ENCODE data around the gene SSBP3.
"Not testable (repeated sequence)": the region's sequence is repeated elsewhere in the genome, so short reads cannot be mapped to it uniquely, and the experiment has no call there.

Gene SSBP3

DNA sequence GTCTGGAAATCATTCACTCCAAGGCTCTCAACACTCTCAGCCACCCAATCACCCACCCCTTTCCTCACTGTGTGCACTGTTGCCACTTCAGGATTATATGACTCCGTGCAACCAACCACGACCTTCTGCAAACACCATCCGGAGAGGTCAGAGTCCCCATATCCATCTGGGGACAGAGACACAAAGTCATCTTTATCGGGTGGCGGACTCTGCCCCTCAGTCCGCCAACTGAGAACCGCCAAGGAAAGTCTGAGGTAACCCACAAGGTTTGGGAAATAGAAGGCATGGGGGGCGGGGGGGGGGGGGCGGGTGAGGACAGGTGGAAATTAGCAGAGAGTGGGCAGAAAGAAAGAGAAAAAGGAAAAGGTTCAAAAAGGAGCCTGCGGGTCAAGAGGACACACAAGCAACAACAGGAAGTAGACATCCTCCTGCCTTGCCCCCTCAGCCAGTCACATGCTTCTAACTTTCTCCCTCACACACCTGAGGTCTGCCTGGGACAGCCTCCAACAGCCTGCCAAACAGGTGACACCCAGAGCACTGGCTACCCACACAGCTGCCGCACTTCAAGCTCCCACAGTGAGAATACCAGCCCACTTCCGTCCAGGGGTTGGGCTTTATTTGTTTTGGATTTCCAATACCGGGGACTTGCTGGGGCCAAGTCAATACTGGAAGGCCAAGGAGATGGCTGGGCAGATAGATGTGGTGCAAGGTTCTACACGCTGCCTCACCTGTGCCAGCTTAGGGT lies 58.1 kb downstream of the SSBP3 start:
- no peak for DNase-seq

DNA sequence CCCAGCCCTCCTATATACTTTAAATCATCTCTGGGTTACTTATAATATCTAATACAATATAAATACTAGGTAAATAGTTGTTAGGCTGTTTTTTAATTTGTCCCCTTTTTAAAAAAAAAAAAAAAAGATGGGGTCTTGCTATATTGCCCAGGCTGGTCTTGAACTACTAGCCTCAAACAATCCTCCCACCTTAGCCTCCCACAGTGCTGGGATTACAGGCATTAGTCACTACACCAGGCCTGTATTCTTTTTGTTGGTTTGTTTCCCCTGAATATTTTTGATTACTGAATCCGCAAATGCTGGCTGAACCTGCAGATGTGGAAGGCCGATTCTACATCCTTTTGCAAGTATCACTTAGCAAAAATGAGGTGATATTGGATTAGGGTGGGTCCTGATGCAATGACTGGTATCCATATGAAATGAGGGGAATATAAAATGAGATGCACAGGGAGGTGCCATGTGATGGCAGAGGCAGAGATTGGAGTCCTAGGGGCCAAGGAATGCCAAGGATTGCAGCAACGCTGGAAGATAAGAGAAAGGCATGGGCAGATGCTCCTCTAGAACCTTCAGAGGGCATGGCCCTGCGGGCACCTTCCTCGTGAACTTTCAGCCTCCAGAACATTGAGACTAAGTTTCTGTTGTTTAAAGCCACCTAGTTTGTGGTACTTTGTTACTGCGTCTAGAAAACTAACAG lies 58.8 kb downstream of the SSBP3 start:
- DNase-seq: no peak

DNA sequence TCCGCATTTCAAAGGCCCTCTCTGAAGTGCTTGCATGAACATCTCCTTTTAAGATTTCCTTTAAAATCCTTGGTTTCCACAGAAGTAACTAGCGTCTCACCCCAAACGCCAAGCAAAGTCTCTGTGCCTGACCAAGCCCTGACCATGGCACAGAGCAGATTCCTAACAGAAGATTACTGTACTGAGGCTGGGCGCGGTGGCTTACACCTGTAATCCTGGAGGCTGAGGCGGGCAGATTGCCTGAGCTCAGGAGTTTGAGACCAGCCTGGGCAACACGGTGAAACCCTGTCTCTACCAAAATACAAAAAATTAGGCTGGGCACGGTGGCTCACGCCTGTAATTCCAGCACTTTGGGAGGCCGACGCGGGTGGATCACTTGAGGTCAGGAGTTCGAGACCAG lies 60.6 kb downstream of the SSBP3 start:
- not testable (repeated sequence) for DNase-seq

DNA sequence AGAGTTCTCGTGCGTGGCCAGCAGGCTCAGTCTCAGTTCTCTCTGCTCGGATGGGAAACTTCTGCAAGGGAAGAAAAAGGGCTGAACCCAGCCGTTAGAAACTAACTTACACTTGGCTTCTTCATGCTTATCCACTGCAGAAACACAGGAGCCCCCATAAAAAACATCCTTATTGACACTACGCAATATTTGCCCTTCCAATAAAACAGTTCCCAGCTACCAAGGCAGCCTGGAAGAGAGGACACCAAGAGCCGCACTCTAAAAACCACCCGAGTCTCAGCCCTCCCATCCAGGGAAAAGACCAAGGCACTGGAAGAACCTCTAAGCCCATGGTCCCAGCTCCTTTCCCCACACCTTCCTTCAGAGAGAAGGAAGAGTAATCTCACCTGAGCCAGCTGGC lies 61.1 kb downstream of the SSBP3 start:
- no peak for DNase-seq

DNA sequence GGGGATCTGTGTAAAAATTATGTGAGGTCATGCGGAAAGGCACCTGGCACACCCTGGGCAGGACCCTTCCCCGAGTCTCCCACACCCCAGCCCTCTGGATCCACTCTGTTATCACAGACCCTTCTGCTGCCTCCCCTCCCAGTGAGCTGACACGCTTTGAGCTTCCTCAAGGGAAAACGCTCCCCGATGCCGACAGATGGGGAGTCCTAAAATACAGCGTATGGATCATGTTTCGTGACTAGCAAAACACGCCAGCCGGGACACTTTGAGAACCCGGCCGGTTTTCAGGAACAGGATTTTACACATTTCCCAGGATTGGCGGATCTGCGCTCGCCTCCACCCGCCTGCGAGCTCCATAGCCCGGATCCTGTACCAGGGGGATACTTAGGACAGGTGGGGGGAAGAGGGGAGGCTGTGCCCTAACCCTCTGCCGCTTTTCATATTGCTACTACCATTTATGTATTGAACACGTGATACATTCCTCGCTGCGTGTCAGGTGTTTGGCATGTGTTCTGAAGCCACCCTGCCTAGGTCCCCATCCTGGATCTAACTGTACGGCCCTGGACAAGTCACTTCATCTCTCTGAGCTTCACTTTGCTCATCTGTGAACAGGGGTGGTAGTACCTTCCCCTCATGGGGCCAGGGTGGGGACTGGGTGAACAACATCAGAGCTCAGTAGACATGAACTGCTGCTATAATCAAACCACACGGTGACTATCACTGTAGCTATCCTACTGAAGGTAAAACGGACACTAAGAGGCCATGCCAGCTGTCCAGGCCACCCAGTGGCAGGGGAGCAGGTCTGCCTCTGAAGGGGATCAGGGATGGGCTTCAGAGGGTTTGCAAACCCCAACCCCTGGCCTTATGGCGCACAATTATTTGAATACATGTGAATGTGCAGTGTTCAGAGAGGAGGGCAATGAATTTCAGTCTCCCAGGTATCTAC lies 63.2 kb downstream of the SSBP3 start:
- DNase-seq: no peak

DNA sequence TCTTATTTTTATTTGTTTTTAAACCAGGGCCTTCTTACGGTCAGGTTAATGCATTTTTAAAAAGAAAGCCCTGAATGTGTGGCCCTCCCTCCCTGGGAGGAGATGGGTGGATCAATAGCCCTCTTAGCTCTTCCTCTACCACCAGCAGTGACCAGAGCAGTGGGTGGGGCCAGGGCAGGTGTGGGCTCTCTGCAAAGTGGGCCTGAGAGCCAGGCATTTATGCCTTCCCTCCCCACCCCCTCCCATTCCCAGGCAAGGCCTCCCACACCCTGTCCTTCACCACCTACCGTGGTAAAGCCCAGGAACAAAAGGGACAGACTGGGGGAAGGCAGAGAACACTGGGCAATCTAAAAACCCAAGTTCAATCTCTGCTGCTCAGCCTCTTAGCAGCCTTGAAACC lies 63.9 kb downstream of the SSBP3 start:
- DNase-seq: no peak

- no peak for DNase-seq
Measured at GRCh38 chr1:54341763-54342162, 64.4 kb downstream of the SSBP3 start.

DNA sequence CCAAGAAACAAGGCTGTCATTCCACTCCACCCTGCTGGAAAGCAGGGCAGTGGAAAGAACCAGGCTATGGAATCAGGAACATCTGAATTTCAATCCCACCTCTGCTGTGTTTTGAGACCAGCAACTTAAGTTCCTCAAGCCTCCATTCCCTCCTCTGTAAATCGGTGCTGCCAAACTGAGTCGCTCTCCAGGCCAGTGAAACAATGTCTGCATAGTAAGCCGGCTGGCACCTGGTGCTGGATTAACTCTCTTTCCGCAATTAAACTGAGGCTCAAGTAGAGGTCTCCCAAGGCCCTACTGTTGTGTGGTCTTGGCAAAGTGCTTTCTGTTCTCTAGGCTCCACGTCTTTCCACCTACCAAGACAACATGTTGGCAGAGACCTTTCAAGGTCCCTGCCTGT lies 65.3 kb downstream of the SSBP3 start:
- DNase-seq: no peak

DNA sequence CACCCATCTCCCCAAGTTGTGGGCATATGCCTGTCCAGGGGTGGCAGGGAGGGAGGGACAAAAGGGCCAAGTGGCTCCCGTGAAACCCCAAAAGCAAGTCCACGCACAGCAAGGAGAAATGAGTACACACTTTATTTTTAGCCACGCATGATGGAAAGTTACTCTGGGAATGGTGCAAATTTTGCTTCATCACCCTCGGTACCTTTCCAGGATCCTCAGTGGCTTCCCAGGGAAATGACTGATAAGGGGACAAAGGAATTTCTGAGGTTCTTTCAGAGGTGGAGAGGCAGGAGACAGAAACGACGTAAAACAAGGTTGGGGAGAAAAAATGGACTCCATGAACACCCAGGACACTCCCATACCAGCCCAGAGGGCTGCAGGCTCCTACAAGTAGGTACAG lies 65.8 kb downstream of the SSBP3 start:
- DNase-seq: no peak

DNA sequence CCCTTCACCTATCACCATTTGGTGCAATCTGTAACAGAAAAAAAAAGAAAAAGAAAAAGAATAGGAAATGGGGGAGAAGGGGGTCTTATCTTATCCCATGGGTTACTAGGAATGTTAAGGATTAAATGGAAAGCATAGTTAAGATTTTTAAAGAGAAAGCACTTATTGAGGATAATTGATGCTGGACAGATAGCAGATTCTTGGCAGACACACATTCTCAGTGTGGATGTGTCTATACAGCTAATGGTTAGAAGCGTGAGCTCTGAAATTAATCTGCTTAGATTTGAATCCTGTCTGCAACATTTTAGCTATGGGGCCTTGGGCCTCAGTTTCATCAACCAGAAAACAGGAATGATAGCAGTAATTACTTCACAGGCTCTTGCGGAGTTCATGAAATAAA lies 67.1 kb downstream of the SSBP3 start:
- DNase-seq: no peak

- DNase-seq: no peak
Measured at GRCh38 chr1:54338464-54338863, 67.7 kb downstream of the SSBP3 start.

- DNase-seq: no peak
Measured at GRCh38 chr1:54337928-54338327, 68.3 kb downstream of the SSBP3 start.

DNA sequence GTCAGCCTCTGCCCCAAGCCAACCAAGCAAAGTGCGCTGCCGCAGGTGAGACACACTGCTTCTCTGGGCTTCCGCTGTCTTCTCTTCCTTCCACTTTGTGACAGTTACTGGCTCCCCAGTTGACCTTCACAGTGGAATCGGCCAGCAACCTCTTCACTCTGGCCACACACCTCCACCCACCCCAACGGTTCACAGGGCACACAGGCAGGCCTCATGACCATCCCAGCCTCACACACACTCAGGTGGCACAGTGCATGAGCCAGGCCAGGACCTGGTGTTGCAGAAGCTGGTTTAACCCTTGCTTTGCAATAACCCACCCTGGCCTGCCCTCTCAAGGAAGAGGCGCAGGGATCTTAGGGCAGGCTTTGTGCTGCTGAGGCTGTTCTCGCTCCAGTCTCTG lies 69.2 kb downstream of the SSBP3 start:
- no peak for DNase-seq

DNA sequence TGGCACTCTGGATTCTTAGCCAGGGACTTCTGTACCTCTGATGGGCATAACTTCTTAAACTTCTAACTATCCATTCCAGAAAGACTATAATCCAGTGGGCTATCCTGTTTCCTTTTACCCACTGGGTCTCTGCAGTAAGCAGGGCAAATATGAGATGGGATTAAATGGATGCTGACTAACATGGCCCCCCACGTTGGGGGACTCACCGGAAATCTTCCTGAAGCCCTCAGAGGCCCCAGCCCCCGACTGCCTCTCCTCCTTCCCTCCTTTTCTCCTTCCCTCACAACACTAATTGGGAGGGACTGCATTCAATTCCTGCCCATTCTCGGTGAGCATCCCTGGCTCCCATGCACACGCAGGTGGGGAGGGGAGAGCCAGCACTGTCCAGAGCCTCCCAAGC lies 70.1 kb downstream of the SSBP3 start:
- DNase-seq: no peak

DNA sequence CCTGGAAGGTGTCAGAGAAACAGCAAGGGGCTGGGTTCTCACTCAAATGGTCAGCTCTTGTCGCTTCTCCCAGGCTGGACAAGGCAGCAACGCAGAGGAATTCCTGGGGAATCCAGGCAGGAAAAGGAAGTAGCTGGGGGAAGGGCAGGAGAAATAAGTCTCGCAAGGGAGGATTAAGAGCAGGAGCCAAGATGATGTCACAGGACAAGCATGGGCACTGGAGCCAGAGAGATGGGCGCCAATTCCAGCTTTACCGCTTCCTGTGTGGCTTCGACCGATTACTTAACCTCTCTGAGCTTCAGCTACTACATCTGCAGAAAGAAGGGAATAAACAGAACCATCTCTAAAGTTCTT lies 70.5 kb downstream of the SSBP3 start:
- no peak for DNase-seq

DNA sequence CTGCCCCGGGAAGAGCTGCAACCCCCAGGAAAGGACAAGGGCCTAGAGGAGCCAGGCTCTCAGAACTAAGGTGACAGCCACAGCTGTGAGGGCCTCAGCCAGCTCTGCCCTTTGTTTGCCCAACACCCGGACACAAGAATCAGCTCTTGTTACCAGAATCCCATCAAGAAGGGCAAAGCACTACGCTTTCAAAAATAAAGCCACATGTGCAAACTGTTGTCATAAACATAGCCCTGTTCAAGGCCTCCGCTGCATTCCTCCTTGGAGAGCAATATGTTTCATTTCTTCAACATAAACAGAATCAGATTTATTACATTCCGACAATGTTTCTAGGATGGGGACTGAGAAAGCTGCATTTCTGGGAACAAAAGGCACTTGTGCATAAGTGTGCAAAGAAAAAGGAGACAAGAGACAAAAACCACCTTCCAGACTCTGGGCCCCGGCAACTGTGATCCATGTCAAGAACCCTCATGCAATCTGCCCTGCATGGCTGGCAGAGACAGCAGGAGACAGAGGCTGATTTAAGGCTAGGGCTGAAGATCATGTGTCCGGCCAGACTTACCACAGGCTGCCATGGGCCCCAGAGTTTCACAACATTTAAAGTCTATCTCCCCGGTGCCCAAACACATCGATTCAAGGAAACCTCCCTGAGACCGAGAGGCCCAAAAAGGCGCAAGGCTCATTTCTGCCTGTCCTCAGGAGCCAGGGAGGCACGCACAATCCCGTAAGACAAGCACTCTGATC lies 71.0 kb downstream of the SSBP3 start:
- DNase-seq: no peak

GRCh38 chr1:54332781-54333585 lies 73.2 kb downstream of the SSBP3 start:
- DNase-seq: no peak

DNA sequence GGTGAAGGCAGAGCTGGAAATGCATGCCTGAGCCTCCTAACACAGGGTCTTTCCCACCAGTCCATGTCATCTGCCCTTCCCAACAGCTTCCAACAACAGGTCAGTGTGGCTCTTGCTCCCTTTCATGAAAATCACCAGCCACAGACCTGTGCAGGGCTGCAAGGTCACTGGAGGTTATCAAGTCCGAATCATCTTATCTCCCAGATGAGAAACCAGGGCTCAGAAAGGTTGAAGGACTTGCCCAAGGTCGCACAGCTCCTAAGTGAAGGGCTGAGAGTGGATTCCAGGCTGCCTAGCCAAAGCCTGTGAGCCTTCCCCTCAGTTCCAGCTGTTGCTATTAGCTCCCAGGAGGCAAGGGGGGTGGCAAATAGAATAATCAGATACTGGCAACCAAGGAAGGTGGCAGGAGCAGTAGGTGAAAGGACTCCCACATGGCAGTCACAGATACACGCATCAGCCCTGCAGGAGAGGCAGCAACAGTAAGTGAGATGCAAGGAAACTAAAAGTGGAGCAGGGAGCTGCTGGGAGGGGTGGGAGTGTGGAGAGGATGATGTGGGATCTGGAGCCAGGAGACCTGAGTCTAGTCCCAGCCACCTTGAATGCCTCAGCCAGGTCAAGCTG lies 74.2 kb downstream of the SSBP3 start:
- no peak for DNase-seq

DNA sequence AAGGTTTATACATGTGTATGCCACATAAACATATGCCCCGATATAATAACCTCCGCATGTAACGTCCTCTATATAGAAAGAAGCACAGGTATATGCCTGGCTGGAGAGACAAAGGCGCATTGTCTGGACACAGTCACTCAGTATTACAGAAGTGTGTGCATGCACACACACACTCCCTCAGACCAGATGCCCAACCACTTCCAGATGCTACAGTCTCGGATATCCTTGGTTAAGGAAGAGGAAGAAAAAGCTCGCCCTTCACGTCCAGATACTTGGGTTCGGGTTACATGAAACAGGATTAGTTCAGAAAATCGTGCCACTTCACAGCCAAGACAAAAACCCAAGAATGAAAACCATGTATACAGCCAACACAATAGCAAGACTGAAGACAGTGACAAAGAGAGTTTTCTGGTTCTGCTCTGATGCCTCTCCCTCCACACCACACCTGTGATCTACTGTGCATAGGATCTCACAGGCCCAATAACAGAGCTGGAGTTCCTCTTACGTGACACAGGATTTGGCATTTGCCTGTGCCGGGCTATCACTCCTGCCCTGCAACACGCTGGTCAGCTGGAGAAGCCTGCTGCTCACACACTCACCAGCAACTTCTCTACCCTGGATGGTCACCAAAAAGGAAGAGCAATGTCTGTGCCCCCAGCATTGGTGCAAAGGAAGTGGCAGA lies 75.0 kb downstream of the SSBP3 start:
- DNase-seq: no peak

GRCh38 chr1:54329312-54330003 lies 76.7 kb downstream of the SSBP3 start:
- DNase-seq: no peak
